ENCODE data around the gene VWA7. TPM values are rescaled to one million over a fixed set of nuclear protein-coding genes. Genes with fewer than 3 reads are reported as not detected.
A peak's percentile ranks its signal among the peaks of the same experiment; 100 is the strongest.

Gene VWA7
- total and polyA plus RNA-seq, 4 donors = 1.8 to 4.3 (median 3.4) TPM

DNA sequence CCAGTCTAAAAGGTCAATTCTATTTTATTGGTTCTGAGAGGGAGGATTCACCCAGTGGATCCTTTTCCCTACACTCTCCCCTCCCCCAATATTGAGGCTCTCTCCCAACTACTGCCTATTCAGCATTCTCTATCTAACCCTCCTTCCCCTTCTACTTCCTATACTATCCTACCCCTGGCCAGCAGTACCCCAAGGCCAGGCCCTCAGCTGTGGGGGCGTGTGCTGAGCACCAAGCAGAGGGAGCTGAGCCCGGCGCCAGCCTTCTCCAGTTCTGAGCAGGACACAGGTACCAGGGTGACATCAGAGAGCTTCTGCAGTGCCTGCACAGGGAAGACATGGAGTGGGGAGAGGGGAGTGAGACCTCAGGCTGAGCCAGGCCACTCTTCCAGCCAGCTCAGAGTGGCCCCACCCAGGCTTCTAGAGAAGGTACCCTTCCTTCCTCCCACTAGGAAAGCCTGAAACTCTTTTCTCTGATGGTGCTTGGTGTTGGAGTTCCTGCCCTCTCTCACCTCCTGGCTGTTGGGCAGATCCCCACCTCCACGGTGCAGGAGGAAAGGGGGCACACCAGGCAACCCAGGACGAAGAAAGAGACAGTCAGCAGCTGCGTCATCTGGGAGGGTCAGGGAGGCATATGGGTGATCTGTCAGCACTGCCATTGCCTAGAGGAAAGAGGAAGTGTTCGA, 50.0 kb downstream of the VWA7 start:
- H3K9me3 ChIP-seq (ENCODE audit: control insufficient read depth, insufficient read depth, low read length) = no peaks in the 10 kb centered on the region
- H3K4me1 ChIP-seq (ENCODE audit: control insufficient read depth, insufficient read depth, low read length) = peaks cover 28% of the 10 kb centered on the region
- peaks cover 55% of the 10 kb centered on the region for H3K36me3 ChIP-seq (ENCODE audit: control insufficient read depth, insufficient read depth, low read length)
- peak overlapping the region; percentile 36 for H3K27ac ChIP-seq (ENCODE audit: low read depth, low read length)
- H3K27me3 ChIP-seq (ENCODE audit: control insufficient read depth, insufficient read depth, low read length) = no peaks in the 10 kb centered on the region
- 87% methylated on average over 6 of the region's 7 CpGs for WGBS (ENCODE audit: insufficient coverage)
- H3K4me3 ChIP-seq (ENCODE audit: low read depth, low read length) = no peak overlapping the region
- DNase-seq (ENCODE audit: low read depth in 4 of 6, low spot score in 6 of 6) = no peak

DNA sequence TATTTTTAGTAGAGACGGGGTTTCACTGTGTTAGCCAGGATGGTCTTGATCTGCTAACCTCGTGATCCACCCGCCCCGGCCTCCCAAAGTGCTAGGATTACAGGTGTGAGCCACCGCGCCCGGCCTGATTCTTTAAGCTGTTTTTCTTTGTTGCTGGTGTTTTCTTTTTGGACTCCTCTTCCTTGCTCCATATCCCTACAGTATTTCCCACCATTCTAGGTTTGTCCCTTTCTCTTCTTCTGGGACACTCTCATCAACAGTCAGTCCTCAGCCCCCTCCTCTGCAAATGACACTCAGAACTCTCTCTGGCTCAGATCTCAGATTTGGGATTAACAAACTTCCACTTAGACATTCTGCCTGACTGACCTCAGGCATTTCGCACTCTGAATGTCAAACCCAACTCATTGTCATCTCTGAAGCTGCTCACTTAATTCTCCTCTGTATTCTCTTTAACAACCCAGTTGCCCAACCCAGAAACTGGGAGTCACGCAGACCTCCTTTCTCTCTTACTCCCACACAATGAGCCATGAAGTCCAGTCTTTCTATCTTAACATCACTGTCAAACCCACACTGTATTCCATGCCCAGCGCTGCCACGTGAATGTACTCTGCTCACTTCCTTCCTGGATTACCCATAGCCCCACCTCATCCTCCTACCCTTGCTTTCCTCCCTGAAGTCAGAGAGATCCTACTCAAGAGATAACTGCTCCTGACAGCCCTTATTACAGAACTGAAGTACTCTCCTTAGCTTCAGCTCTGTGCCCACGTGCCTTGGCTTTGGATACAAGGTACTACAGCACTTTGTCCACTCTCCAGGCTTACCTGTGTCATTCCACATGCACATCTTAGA, 51.4 kb downstream of the VWA7 start:
- peaks cover 27% of the 10 kb centered on the region for H3K4me1 ChIP-seq (ENCODE audit: control insufficient read depth, insufficient read depth, low read length)
- H3K27ac ChIP-seq (ENCODE audit: low read depth, low read length) = no peak overlapping the region
- no peaks in the 10 kb centered on the region for H3K27me3 ChIP-seq (ENCODE audit: control insufficient read depth, insufficient read depth, low read length)
- H3K4me3 ChIP-seq (ENCODE audit: low read depth, low read length) = no peak overlapping the region
- no peaks in the 10 kb centered on the region for H3K9me3 ChIP-seq (ENCODE audit: control insufficient read depth, insufficient read depth, low read length)
- DNase-seq (ENCODE audit: low read depth in 4 of 6, low spot score in 6 of 6) = no peak
- WGBS (ENCODE audit: insufficient coverage) = 85% methylated on average over 6 of the region's 12 CpGs
- peaks cover 55% of the 10 kb centered on the region for H3K36me3 ChIP-seq (ENCODE audit: control insufficient read depth, insufficient read depth, low read length)

DNA sequence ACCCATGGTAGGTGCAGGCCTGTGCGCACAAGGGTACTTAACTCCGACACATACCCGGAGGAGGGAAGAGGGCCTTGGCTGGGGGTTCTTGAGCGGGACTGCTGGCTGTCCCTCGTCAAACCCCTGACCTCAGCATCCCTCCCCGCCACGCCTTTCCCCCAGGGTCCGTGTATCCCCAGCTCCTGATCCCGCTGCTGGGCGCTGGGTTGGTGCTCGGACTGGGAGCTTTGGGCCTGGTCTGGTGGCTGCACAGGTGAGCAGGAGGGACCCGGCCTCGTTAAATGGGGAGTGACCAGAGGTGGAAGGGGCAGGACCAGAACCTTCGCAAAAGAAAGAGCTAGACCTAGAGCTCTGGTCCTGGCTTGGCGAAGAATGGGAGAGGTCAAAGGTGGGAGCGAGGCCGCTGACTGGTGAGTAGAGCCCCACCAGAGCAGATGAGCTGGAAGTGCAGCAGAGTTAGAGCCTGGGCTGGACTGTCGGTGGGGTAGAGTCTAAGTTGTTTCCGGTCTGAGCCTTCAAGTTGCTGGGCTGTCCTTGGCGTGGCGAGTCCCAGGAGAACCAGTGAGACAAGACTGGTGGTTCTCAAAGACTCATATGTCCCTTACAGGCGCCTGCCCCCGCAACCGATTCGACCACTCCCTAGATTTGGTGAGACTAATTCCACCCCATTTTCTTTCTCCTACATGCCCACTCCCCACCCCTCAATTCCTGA, 53.0 kb downstream of the VWA7 start:
- Histone ChIP-seq H3K4me1 (ENCODE audit: control insufficient read depth, insufficient read depth, low read length) (peaks cover 15% of the 10 kb centered on the region), H3K9me3 (ENCODE audit: control insufficient read depth, insufficient read depth, low read length) (no peaks in the 10 kb centered on the region), H3K4me3 (ENCODE audit: low read depth, low read length) (no peak overlapping the region), H3K27ac (ENCODE audit: low read depth, low read length) (no peak overlapping the region), H3K36me3 (ENCODE audit: control insufficient read depth, insufficient read depth, low read length) (peaks cover 55% of the 10 kb centered on the region), H3K27me3 (ENCODE audit: control insufficient read depth, insufficient read depth, low read length) (no peaks in the 10 kb centered on the region)
- WGBS (ENCODE audit: insufficient coverage) = 93% methylated on average over 20 of the region's 25 CpGs
- no peak for DNase-seq (ENCODE audit: low read depth in 4 of 6, low spot score in 6 of 6)

DNA sequence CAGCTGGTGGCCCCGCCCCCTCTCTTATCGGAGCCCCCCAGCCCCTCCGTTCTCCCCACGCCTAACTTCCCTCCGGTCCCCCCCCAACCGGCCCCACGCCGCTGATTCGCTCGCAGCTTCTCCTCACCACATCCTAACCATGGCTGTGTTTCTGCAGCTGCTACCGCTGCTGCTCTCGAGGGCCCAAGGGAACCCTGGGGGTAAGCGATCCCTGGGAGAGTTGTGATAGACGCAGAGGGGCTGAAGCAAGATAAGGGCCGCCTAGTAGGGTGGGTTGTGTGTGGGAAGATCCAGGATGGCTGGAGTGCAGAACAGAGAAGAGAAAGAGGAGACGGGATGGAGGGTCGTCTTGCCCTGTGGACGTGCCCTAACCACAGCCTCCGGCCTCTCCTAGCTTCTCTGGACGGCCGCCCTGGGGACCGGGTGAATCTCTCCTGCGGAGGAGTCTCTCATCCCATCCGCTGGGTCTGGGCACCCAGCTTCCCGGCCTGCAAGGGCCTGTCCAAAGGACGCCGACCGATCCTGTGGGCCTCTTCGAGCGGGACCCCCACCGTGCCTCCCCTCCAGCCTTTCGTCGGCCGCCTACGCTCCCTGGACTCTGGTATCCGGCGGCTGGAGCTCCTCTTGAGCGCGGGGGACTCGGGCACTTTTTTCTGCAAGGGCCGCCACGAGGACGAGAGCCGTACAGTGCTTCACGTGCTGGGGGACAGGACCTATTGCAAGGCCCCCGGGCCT, 53.7 kb downstream of the VWA7 start, which contains the start of gene MPIG6B:
MPIG6B (plus strand) TSS at position 129 of the 735 bp plus-strand sequence; CDS start at position 140, 11 bp downstream.
- no peak within 1 kb of the TSS for H3K4me3 ChIP-seq (ENCODE audit: low read depth, low read length)
- peaks cover 50% of the 10 kb centered on the region for H3K36me3 ChIP-seq (ENCODE audit: control insufficient read depth, insufficient read depth, low read length)
- no peaks in the 10 kb centered on the region for H3K9me3 ChIP-seq (ENCODE audit: control insufficient read depth, insufficient read depth, low read length)
- H3K4me1 ChIP-seq (ENCODE audit: control insufficient read depth, insufficient read depth, low read length) = peaks cover 8% of the 10 kb centered on the region
- no peaks in the 10 kb centered on the region for H3K27me3 ChIP-seq (ENCODE audit: control insufficient read depth, insufficient read depth, low read length)
- 78% methylated on average over 35 of the region's 46 CpGs for WGBS (ENCODE audit: insufficient coverage)
- DNase-seq (ENCODE audit: low read depth in 4 of 6, low spot score in 6 of 6) = no peak
- no peak within 1 kb of the TSS for H3K27ac ChIP-seq (ENCODE audit: low read depth, low read length)

- Histone ChIP-seq H3K27me3 (ENCODE audit: control insufficient read depth, insufficient read depth, low read length) (no peaks in the 10 kb centered on the region), H3K4me1 (ENCODE audit: control insufficient read depth, insufficient read depth, low read length) (peaks cover 3% of the 10 kb centered on the region), H3K4me3 (ENCODE audit: low read depth, low read length) (no peak overlapping the region), H3K9me3 (ENCODE audit: control insufficient read depth, insufficient read depth, low read length) (no peaks in the 10 kb centered on the region), H3K36me3 (ENCODE audit: control insufficient read depth, insufficient read depth, low read length) (peaks cover 38% of the 10 kb centered on the region), H3K27ac (ENCODE audit: low read depth, low read length) (no peak overlapping the region)
- no peak for DNase-seq (ENCODE audit: low read depth in 4 of 6, low spot score in 6 of 6)
- WGBS (ENCODE audit: insufficient coverage) = 88% methylated on average over 3 of the region's 3 CpGs
Measured at GRCh38 chr6:31722173-31722572, 55.0 kb downstream of the VWA7 start.

DNA sequence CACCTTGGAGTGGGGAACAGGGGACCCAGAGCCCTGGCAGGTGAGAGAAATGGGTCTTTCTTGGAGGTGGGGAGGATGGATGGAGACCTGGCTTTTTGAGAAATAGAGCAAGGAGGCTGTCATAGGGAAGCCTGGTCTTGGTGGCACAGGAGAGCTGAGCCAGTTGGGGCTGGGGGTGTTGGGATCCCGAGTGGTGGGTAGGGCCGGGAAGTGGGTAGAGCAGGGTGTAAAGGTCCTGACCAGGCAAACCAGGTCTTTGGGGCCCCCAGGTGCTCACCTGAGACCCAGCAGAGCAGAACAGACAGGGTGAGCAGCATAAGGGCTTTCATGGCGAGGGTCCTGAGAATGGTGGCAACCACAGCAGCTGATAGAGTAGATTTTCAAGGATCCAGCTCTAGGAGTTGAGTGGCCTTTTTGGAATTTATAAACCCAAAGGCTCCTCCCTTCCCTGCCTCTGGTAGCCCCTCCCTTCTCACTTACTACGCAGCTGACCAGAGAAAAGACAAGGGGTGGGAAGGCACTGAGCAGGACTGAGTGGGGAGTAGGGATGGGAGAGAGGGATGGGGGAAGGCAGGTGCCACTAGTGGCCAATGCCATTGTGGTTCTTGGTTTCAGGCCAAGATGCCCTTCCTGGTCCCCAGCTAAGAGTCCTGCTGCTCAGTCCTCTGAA, 55.6 kb downstream of the VWA7 start, which contains the start of gene LY6G6C:
LY6G6C (minus strand) TSS at position 396 of the 670 bp plus-strand sequence; CDS start at position 329, 67 bp downstream.
- DNase-seq (ENCODE audit: low read depth in 4 of 6, low spot score in 6 of 6) = no peak
- Histone ChIP-seq H3K36me3 (ENCODE audit: control insufficient read depth, insufficient read depth, low read length) (peaks cover 32% of the 10 kb centered on the region), H3K4me1 (ENCODE audit: control insufficient read depth, insufficient read depth, low read length) (peaks cover 3% of the 10 kb centered on the region), H3K27ac (ENCODE audit: low read depth, low read length) (no peak within 1 kb of the TSS), H3K4me3 (ENCODE audit: low read depth, low read length) (no peak within 1 kb of the TSS), H3K9me3 (ENCODE audit: control insufficient read depth, insufficient read depth, low read length) (no peaks in the 10 kb centered on the region), H3K27me3 (ENCODE audit: control insufficient read depth, insufficient read depth, low read length) (no peaks in the 10 kb centered on the region)
- WGBS (ENCODE audit: insufficient coverage) = 96% methylated on average over 3 of the region's 4 CpGs

- Histone ChIP-seq H3K9me3 (ENCODE audit: control insufficient read depth, insufficient read depth, low read length) (no peaks in the 10 kb centered on the region), H3K36me3 (ENCODE audit: control insufficient read depth, insufficient read depth, low read length) (peaks cover 21% of the 10 kb centered on the region), H3K27me3 (ENCODE audit: control insufficient read depth, insufficient read depth, low read length) (no peaks in the 10 kb centered on the region), H3K27ac (ENCODE audit: low read depth, low read length) (no peak overlapping the region), H3K4me3 (ENCODE audit: low read depth, low read length) (no peak overlapping the region), H3K4me1 (ENCODE audit: control insufficient read depth, insufficient read depth, low read length) (peaks cover 8% of the 10 kb centered on the region)
- WGBS (ENCODE audit: insufficient coverage) = 94% methylated on average over 4 of the region's 5 CpGs
- DNase-seq (ENCODE audit: low read depth in 4 of 6, low spot score in 6 of 6) = no peak
Measured at GRCh38 chr6:31720196-31720770, 56.8 kb downstream of the VWA7 start.

GRCh38 chr6:31719001-31719400, 58.1 kb downstream of the VWA7 start:
- DNase-seq (ENCODE audit: low read depth in 4 of 6, low spot score in 6 of 6) = no peak
- Histone ChIP-seq H3K27ac (ENCODE audit: low read depth, low read length) (no peak overlapping the region), H3K27me3 (ENCODE audit: control insufficient read depth, insufficient read depth, low read length) (no peaks in the 10 kb centered on the region), H3K9me3 (ENCODE audit: control insufficient read depth, insufficient read depth, low read length) (no peaks in the 10 kb centered on the region), H3K4me3 (ENCODE audit: low read depth, low read length) (no peak overlapping the region), H3K4me1 (ENCODE audit: control insufficient read depth, insufficient read depth, low read length) (peaks cover 17% of the 10 kb centered on the region), H3K36me3 (ENCODE audit: control insufficient read depth, insufficient read depth, low read length) (peaks cover 9% of the 10 kb centered on the region)
- WGBS (ENCODE audit: insufficient coverage) = 89% methylated on average over 5 of the region's 6 CpGs
